Measurements from ENCODE around the gene MCUB. TPM values are rescaled to one million over a fixed set of nuclear protein-coding genes. Genes with fewer than 3 reads are reported as not detected.
"Not testable (repeated sequence)": the region's sequence is repeated elsewhere in the genome, so short reads cannot be mapped to it uniquely, and the experiment has no call there.

MCUB gene, protein sequence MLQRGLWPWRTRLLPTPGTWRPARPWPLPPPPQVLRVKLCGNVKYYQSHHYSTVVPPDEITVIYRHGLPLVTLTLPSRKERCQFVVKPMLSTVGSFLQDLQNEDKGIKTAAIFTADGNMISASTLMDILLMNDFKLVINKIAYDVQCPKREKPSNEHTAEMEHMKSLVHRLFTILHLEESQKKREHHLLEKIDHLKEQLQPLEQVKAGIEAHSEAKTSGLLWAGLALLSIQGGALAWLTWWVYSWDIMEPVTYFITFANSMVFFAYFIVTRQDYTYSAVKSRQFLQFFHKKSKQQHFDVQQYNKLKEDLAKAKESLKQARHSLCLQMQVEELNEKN
- 7.4 TPM for polyA plus RNA-seq (2013, experiment 1 of 2; ENCODE audit: insufficient read length)
- polyA plus RNA-seq (2013, experiment 2 of 2; ENCODE audit: insufficient read length) = 8.6 TPM

DNA sequence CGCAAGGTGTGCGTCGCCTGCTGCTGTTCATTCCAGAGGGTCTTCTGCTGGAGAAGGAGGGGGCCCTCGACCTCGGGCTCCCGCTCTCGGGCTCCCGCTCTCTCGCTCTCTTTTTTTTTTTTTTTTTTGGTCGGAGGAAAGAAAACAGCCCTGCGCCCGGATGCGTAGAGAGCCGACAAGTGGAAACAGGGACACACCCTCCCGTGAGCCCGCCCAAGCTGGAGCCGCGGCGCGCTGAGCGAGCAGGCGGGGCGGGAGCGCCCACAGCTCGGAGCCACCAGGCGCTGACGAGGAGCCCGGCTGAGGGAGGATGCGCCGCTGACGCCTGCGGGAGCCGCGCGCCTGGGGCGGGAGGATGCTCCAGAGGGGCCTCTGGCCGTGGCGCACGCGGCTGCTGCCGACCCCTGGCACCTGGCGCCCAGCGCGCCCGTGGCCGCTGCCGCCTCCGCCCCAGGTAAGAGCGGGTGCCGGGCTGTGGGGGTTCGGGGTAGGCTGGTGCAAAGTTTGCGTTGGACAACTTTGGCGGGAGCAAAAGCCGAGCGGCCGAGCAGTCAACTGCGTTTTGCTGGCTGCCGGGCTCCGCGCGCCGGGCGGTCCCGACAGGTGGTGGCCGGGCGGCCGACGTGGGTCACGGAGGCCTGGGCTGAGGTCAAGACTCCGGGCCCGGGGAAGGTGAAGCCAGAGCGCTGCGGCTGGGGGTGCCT is at the start of gene MCUB:
MCUB (plus strand) TSS at position 264 of the 704 bp plus-strand sequence; CDS start at position 356, 92 bp downstream.
- peak; percentile 79 for DNase-seq

DNA sequence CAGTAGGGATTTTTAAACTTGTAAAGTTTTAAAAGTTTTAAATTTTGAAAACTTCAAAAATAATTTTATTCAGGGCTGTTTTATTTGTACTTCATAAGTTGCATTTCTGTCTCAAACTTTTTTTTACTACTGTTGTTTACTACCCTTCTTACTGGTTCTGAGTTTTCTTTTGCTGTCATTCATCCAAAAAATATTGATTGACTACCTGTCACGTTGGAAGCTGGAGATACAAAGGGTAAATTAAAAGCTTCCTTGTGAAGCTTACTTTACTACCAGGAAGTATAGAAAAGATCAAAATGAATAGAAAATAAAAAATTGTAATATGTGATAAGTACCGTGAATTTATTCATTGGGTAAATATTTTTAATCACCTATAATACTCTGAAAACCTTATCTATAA is 49.4 kb upstream of the MCUB start:
- no peak for DNase-seq

DNA sequence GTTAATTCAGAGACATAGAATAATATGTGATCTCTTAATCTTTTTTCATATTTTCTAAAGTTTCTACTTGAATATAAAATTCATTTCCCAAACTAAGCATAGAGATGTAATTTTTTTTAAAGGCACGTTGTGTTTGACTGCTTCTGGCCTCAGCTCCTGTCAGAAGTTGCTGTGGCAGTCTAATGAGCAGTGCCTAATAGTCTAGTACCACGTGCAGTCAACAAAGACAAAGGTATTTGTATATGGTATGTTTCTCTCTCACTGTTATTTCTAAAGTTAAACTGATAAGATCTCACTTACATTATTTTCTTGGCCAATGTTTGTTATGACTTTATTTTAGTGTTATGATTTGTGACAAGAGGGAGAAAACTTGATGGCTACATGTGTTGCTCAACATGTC is 48.6 kb upstream of the MCUB start:
- DNase-seq = no peak

DNA sequence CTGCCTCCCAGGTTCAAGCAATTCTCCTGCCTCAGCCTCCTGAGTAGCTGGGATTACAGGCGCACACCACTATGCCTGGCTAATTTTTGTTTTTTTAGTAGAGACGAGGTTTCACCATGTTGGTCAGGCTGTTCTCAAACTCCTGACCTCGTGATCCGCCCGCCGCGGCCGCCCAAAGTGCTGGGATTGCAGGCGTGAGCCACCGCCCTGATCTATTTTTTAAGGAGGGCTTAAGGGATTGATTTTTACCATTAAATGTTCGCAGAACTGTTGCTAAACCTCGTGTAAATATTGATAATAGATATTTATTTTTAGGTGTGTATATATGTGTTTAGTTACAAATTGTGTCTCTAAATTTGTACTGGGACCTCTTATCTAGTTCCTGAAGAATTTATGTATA is 46.7 kb upstream of the MCUB start:
- DNase-seq = not testable (repeated sequence)

DNA sequence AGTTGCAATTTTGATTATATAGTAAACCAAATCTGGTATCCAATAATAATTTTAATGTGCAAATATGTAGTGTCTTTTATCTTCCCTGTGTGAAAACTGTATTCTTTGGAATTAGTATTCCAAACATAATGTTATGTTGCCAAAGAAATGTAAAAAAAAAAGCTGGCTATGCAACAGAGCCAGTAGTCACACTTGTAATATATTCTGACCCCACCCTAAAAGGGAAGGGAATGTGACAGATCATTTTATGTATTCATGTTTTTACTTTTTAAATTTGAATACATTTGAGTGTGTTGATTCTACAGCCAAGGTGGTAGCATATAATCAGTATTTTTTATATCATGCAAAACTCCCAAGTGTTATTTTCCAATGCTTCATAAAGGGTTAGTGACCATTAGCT is 27.9 kb upstream of the MCUB start:
- no peak for DNase-seq

DNA sequence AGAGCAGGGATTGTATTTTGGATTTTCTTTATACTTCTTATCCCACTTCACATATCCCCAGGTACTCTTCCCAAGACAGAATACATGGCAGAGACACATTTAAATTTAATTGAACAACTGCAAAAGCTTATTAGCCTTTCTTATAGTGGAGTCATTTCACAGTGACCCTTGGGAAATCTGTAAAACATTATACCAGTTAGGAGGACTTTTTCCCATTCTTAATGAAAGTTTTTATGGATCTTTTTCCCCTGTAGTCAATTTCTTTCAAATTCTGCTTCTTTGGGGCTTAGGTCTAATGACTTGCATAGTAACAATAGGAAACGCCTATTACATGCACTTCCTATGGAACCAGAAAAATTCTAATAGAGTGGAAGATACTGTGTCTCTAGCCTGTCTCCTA is 14.6 kb upstream of the MCUB start:
- DNase-seq = no peak

DNA sequence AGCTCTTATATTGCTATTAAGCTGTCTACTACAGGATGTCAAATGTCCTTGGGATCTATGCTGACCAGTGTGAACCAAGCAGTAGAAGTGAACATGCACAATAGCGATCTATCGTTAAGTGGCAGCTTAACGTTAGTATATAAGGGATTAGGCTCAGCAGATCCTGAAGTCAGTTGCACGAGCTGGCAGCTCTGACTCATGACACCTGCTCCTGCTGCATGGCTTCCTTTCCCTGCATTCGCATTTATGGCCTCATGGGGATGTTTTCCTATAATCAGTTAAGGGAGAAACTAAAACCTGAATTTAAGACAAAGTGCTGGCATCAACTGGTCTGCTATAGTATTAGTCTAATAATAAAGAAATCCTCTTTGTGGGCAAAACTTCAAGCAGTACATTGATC is 12.7 kb upstream of the MCUB start:
- no peak for DNase-seq

DNA sequence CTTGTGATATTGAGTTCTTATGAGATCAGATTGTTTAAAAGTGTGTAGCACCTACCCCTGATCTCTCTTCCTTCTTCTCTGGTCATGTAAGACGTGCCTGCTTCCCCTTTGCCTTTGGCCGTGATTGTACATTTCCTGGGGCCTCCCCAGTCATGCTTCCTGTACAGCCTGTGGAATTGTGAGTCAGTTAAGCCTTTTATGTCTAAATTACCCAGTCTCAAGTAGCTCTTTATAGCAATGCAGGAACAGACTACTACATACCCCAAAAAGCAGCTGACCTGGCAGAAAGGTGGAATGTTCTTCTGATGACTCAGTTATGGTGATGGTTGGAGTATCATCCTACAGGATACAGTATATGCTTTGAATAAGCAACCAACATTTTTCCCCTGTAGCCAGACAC is 11.4 kb upstream of the MCUB start:
- DNase-seq = peak; percentile 44

DNA sequence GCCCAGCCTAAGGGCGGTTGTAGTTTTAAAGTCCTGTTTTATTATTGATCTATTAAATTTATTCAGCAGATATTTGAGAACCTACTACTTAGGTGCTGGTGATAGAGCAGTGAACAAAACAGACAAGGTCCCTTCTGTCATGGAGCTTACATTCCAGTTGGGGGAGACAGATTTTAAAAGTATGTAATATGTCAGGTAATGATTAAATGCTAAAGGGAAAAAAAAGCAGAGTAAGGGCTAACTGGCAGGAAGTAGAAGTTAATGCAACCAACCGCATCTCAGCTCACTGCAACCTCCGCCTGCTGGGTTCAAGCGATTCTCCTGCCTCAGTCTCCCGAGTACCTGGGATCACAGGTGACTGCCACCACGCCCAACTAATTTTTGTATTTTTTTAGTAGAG is 7.8 kb upstream of the MCUB start:
- DNase-seq = no peak

DNA sequence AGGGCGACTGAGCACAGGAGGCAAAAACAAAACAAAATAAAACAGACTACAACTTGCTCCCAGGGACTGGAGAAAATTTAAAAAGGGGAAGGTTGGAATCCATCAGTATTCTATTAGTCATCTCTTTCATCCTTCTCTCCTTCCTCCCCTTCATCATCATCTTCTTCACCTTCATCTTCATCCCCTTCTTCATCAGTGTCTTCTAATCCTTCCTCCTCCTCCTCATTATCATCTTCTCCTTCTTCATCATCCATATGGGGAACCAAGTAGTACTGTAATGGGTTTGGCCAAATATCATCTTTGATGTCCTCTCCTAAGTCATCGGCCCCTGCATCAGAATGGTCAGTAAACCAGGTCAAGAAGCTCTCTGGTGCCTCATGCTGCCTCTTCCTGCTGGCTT is 6.9 kb upstream of the MCUB start:
- no peak for DNase-seq

DNA sequence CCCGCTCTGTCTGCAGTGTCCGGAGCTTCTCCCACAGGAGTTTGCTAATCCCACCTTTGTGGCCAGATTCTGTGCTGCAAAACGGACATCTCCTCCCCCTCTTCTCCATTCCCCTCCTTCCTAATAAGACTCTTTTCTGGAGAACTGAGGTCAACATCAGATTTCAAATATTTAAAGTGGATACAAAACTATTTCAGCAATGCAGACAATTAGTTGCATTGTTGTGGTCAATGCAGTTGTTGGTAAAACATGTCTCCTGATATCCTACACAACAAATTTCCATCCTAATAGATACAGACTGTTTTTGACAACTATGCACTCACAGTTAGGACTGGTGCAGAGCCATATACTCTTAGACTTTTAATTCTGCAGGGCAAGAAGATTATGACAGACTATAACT is 5.1 kb upstream of the MCUB start:
- DNase-seq = peak; percentile 4

DNA sequence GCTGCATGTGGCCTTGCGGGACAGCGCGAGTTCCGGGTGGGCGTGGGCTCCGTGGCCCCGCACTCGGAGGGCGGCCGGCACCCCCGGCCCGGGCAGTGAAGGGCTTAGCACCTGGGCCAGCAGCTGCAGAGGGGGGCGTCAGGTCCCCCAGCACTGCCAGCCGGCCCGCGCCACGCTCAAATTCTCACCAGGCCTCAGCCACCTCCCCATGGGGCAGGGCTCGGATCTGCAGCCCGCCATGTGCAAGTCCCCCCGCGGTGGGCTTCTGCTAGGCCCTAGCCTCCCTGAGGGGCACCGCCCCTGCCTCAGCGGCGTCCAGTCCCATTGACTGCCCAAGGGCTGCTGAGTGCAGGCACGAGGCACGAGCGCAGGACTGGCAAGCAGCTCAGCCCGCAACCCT is 2.6 kb upstream of the MCUB start:
- DNase-seq = no peak

DNA sequence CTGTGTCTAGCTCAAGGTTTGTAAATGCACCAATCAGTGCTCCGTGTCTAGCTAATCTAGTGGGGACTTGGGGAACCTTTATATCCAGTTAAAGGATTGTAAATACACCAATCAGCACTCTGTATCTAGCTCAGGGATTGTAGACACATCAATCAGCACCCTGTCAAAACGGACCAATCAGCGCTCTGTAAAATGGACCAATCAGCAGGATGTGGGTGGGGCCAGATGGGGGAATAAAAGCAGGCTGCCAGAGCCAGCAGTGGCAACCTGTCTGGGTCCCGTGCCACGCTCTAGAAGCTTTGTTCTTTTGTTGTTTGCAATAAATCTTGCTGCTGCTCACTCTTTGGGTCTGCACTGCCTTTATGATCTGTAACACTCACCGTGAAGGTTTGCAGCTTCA is 2.0 kb upstream of the MCUB start:
- DNase-seq = not testable (repeated sequence)

DNA sequence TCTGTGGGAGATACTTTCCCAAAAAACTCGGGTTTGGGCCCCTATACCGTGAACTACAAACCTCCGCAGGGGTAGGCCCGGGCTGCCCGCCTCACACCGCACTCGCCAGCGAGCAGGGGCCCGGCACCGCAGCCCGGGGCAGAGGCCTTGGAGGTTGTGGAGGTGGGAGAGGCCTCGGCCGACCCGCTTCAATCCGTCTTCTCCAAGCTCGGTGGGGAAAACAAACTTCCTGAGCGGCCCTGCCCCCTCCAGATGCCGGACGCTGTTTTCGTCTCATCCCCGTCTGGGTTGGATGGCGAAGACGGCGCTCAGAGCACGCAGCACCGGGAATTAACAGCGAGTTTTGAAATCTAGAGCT is 442 bp upstream of the MCUB start:
- DNase-seq = no peak

DNA sequence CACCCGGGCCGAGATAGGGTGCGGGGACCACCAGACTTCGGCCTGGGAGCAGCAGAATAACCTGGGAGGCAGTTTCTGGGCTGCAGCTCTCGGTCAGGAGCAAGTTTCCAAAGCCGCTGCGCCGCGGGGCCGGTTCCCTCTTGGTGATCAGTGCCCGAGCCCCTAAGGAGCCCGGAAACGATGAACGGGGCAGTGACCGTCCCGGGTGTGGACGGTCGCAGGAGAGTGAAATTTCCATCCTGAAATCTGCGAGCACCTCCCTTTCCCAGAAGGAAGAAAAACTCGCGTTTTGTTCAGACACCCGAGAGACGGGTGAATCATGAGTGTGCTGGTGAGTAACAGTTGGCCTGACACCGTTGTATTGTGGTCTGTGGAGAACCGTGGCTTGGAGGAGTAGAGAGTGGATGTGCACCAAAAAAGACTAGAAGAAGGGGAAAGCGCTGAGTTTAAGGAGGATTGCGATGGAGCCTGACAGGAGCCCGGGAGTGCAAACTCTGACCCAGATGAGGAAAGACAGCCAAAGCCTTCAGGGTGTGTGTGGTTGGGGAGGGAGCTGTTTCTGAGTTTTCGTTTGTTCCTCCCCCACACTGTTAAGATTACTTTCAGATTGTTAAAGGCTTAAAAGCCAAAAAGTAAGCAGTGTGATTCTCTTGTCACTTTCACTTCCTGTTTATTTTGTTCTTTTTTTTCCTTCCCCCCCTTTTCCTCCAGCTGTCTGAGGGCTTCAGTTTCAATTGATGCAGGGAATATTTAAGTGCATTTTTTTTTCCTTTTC is 828 bp downstream of the MCUB start:
- peak; percentile 64 for DNase-seq

DNA sequence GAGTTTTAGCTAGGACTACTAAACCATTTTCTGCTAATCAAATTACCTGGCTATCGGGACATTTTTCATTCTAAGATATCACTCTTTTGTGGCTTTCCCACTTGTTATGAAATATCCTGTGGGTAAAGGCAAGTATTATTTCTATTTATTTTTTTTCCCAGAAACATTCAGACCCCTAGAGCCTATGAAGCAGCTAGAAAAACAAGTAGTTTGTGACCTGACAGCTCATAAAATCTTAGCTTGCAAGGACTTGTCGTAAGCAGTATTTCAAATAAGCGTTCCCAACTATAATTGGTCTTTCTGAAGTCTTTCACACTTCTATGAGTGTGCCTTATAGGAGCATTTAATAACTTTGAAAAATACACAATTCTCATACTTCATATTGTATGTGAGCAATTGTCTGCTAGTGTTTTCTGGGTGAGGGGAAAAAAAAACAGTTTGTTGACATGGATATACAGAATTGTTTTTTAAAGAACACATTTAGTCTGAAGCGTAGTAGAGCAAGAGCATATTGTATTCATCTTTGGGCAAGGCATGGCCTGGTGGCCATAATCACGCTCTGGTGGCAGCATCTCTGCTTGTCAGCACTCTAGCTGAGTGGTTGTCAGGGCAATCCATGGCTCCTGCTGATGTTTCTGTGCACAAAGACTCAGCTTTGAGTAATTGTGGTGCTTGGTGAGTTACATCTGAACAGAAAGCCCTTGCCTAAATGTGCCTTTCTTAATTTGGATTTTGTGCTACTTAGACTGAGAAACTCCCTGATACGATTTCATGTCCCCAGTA is 2.6 kb downstream of the MCUB start:
- DNase-seq = no peak

DNA sequence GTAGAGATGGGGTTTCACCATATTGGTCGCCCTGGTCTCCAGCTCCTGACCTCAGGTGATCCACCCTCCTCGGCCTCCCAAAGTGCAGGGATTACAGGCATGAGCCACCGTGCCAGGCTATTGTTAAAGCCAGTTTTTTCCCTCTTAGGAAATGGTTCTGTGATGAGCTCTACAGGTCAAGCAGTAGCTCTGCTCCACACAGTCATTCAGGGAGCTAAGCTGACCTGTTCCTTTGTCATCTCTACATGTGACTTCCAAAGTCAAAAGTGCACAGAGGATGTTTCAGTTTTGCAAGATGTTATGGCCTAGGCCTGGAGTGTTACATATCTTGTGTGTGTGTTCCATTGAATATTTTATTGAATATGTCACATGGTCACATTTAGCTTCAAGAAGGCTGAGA is 11.4 kb downstream of the MCUB start:
- DNase-seq = no peak

DNA sequence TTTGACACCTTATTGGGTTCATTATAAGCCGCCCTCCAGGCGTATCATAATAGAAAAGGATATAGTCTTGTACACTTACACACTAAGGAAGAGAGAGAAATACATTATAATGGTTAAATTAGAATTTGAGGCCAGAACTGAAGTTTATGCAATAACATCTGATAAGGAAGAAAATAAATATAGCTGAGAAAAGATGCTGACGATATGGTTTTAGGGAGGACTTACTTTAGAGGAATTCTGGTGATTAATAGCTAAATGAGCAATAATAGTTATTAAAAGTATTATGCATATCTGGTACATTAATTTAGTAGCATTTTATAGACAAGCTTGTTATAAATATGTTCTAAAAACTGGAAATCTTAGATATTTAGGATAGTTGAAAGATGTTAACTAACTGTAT is 12.1 kb downstream of the MCUB start:
- DNase-seq = no peak

DNA sequence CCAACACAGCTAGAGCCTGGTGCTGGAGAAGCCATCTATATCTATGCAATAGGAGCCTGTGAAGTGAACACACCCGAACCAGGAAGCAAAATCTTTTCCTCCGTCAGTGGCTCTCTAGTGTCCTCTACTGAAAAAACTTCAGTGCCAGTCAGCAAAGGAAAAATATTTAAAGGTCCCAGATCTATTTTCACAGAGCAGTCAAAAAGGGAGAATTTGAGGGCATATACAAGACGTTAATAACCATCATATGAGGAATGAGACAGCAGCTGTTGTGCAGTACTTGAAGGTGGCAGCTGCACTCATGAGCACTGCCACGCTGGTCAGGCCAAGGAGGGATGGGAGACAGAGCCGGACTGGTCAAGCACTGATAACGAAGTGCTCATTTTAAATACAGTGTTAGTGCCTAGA is 14.4 kb downstream of the MCUB start:
- peak; percentile 17 for DNase-seq

DNA sequence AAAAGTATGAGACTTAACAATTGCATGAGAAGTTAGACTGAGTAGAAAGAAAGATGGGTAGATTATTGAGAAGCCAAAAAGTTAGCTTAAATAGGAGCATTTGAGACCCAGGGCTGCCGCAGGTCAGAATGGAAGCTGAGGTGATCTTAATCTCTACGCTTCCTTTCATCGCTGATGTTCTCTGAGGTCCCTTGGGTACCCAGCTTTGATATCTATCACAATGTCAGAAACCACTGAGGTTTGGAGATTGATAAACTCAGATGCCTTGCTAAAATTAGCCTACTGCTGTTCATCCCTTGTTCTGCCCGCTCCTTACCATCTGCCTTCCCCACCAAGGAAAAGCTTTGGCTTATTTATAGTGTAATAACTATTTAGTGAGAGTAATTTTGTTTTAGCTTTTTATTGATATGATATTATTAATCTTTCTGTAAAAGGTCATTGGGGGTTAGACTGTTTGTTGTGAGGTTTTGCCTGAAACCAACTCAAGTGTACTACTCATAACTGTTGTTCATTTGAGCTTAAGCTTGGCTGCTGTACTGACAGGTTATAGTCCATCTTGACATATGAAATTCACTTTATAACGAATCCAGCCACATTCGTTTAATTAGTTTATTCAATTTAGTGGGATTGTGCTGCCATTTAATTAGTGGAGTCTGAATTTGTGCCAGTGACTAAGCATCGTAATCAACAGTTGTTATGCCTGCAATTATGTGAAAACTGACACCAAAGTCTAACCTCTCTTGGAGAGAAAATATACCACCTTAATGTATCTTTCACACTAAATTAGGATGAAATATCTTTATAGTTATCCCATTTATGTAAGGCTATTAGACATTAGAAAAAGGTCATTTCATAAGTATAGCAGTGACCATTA is 15.1 kb downstream of the MCUB start:
- DNase-seq = no peak

DNA sequence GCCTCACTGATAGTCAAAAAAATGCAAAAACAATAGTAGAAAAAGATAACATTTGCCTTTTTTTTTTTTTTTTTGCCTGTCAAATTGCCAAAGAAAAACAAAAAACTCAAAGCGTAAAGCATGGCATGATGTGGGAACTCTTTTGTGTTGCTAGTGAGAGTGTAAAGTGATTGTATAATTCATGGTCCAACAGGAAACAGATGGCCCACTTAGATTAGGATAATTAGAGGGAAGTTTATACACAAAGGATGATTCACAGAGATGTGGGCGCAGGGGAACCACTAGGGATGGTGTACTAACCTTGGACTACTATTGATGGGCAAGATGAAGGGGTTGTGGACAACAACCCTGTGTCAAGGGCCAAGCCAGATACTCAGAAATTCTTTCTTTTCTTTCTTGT is 16.4 kb downstream of the MCUB start:
- DNase-seq = no peak

DNA sequence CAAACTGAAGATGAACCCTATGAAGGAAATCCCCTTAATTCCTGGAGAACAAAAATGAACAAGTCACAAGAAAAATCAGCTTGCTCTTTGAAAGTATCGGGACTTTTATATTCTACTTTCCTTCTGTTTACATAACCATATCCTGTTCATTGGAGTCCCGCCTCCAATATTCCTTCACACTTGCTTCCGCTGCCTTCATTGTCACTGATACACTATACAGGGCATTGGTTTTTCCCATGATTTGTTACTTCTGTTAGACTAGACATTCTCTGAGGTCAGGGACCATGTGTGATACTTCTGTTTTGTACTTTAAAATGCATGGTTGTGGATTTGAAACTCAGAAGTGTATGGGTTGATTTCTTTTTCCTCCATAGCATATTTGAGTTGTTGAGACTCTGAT is 18.8 kb downstream of the MCUB start:
- no peak for DNase-seq
